Measurements from ENCODE around the gene TTC17.

The TTC17 gene

DNA sequence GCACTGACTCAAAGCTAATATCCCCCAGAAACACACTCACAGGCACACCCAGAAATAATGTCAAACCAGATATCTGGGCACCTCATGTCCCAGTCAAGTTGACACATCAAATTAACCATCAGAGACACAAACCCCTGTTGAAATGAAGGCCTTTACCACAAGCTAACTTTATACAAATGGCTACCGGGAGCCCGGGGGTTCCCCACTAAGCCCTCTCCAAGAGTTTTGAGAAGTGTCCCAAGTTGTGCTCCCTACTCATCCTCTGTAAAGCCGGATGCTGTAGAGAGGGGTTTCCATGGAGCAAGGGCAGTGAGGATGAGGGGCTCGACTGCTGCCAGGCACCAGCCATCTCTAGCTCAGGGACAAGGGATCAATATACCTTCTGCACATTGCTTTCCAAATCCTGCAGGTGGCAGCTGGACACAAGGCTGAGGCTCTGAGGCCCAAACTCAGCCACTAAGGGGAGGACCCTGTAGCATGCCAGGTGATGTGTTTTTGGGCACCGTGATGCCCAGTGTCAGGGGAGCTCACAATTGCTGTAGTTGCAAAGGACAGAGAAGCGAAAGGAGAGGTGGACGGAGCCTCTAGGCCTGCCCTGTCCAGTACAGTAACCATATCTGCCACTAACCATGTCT lies 145.7 kb downstream of the TTC17 start:
- TF ChIP-seq POLR2AphosphoS5 (IDR thresholded peaks at IDR 0.05; ENCODE audit: low read depth, low read length) (no peak), SIN3A (IDR thresholded peaks at IDR 0.05; ENCODE audit: borderline replicate concordance, insufficient read depth, low read length) (no peak), FOXP2 (optimal IDR thresholded peaks at IDR 0.05; ENCODE audit: borderline replicate concordance, extremely low read depth, extremely low read length, insufficient read depth) (no peak)
- TF ChIP-seq, protein P1, sequence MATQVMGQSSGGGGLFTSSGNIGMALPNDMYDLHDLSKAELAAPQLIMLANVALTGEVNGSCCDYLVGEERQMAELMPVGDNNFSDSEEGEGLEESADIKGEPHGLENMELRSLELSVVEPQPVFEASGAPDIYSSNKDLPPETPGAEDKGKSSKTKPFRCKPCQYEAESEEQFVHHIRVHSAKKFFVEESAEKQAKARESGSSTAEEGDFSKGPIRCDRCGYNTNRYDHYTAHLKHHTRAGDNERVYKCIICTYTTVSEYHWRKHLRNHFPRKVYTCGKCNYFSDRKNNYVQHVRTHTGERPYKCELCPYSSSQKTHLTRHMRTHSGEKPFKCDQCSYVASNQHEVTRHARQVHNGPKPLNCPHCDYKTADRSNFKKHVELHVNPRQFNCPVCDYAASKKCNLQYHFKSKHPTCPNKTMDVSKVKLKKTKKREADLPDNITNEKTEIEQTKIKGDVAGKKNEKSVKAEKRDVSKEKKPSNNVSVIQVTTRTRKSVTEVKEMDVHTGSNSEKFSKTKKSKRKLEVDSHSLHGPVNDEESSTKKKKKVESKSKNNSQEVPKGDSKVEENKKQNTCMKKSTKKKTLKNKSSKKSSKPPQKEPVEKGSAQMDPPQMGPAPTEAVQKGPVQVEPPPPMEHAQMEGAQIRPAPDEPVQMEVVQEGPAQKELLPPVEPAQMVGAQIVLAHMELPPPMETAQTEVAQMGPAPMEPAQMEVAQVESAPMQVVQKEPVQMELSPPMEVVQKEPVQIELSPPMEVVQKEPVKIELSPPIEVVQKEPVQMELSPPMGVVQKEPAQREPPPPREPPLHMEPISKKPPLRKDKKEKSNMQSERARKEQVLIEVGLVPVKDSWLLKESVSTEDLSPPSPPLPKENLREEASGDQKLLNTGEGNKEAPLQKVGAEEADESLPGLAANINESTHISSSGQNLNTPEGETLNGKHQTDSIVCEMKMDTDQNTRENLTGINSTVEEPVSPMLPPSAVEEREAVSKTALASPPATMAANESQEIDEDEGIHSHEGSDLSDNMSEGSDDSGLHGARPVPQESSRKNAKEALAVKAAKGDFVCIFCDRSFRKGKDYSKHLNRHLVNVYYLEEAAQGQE (IDR thresholded peaks at IDR 0.05; ENCODE audit: insufficient read depth in 1 of 2, low read depth in 2 of 2, low read length in 2 of 2), result no peak

DNA sequence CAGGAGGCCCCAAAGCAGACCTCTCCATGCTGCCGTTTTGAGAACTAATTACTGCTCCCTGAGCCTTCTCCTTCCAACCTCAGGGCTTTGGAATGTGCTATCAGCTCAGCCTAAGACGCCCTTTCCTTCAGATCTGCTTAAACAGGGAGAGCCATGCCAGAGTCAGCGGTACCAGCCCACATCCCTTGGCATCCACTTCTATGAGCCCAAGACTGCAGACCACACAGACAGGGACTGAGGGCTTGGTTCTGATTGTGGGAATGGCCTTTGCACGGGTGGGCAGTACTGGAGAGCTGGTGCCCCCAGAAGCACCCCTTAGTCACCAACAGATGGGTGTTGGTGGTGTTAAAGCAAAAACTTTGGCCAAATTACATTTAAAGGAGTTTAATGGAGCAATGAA lies 146.5 kb downstream of the TTC17 start:
- TF ChIP-seq, protein P1 (IDR thresholded peaks at IDR 0.05; ENCODE audit: insufficient read depth in 1 of 2, low read depth in 2 of 2, low read length in 2 of 2), result no peak
- no peak for TF ChIP-seq POLR2AphosphoS5 (IDR thresholded peaks at IDR 0.05; ENCODE audit: low read depth, low read length)
- TF ChIP-seq SIN3A (IDR thresholded peaks at IDR 0.05; ENCODE audit: borderline replicate concordance, insufficient read depth, low read length), result no peak
- TF ChIP-seq TAF1 (IDR thresholded peaks at IDR 0.05; ENCODE audit: borderline replicate concordance, insufficient read depth, low read length), result no peak
- no peak for TF ChIP-seq FOXP2 (optimal IDR thresholded peaks at IDR 0.05; ENCODE audit: borderline replicate concordance, extremely low read depth, extremely low read length, insufficient read depth)

DNA sequence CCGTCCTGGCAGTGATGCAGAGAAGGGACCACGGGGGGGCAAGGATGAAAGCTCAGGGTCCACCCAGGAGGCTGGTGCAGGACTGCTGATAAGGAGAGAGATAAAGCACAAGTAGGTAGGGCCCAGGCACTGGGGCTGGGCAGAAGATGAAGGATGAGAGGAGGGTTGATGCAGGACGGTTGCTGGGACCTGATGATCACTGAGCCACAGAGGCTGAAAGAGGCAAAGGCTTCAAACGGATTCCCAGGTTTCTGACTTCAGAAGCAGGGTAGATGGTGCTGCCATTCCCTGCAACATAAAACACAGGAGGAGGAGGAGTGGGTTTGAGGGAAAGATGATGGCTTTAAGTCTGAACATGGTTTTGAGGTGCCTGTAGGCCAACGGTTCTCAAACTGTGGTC lies 148.5 kb downstream of the TTC17 start:
- TF ChIP-seq SIN3A (IDR thresholded peaks at IDR 0.05; ENCODE audit: borderline replicate concordance, insufficient read depth, low read length), result no peak
- TF ChIP-seq, protein P1 (IDR thresholded peaks at IDR 0.05; ENCODE audit: insufficient read depth in 1 of 2, low read depth in 2 of 2, low read length in 2 of 2), result no peak
- no peak for TF ChIP-seq FOXP2 (optimal IDR thresholded peaks at IDR 0.05; ENCODE audit: borderline replicate concordance, extremely low read depth, extremely low read length, insufficient read depth)
- no peak for TF ChIP-seq POLR2AphosphoS5 (IDR thresholded peaks at IDR 0.05; ENCODE audit: low read depth, low read length)
- no peak for TF ChIP-seq TAF1 (IDR thresholded peaks at IDR 0.05; ENCODE audit: borderline replicate concordance, insufficient read depth, low read length)

DNA sequence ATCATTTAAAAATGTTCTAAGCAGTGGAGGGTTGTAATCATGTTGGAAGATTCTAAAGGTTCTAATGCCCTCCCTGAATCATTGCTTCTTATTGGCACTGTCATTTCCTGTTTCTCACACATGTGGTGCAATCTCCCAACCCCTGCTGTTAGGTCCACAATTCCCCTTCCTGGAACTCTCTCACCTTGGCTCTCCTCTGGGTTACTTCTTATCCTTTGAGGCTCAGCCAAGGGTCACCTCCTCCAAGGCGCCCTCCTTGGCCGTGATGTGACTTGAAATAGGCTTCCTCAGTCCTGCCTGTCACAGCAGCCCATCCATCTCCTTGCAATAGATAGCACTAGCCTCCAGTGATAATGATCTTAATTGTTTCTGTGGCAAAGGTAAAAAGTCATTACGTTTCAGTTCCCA lies 149.8 kb downstream of the TTC17 start:
- TF ChIP-seq, protein P1 (IDR thresholded peaks at IDR 0.05; ENCODE audit: insufficient read depth in 1 of 2, low read depth in 2 of 2, low read length in 2 of 2), result no peak
- TF ChIP-seq POLR2AphosphoS5 (IDR thresholded peaks at IDR 0.05; ENCODE audit: low read depth, low read length), result no peak
- no peak for TF ChIP-seq SIN3A (IDR thresholded peaks at IDR 0.05; ENCODE audit: borderline replicate concordance, insufficient read depth, low read length)
- no peak for TF ChIP-seq TAF1 (IDR thresholded peaks at IDR 0.05; ENCODE audit: borderline replicate concordance, insufficient read depth, low read length)
- no peak for TF ChIP-seq FOXP2 (optimal IDR thresholded peaks at IDR 0.05; ENCODE audit: borderline replicate concordance, extremely low read depth, extremely low read length, insufficient read depth)

Measured in PFSK-1 (cell line).